ENCODE measurements around the gene SEC63.

GRCh38 chr6:107928984-107929383, 29.0 kb downstream of the SEC63 start:
- TF ChIP-seq CTCF (IDR thresholded peaks at IDR 0.05) (no peak), POLR2A (IDR thresholded peaks at IDR 0.05) (no peak), POLR2AphosphoS5 (IDR thresholded peaks at IDR 0.05) (no peak), EP300 (IDR thresholded peaks at IDR 0.05) (no peak)
